Measurements from ENCODE around the gene TRIM56. TPM values are rescaled to one million over a fixed set of nuclear protein-coding genes. Genes with fewer than 3 reads are reported as not detected.

The TRIM56 gene
- total and polyA plus RNA-seq, 2 of the 13 experiments (the other 11 are each of a cell fraction or from before 2014, with no cell fraction given), result 3.2 to 7.1 TPM

DNA sequence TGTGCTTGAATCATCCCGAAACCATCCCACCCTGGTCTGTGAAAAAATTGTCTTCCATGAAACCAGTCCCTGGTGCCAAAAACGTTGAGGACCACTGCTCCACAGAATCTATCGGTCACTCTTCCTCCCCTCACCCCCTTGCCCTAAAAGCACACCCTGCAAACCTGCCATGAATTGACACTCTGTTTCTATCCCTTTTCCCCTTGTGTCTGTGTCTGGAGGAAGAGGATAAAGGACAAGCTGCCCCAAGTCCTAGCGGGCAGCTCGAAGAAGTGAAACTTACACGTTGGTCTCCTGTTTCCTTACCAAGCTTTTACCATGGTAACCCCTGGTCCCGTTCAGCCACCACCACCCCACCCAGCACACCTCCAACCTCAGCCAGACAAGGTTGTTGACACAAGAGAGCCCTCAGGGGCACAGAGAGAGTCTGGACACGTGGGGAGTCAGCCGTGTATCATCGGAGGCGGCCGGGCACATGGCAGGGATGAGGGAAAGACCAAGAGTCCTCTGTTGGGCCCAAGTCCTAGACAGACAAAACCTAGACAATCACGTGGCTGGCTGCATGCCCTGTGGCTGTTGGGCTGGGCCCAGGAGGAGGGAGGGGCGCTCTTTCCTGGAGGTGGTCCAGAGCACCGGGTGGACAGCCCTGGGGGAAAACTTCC lies 40.8 kb downstream of the TRIM56 start (continued):
- TF ChIP-seq RERE (CRISPR knock-in tag; IDR thresholded peaks at IDR 0.05; ENCODE audit: low read depth) (no peak), ZNF766 (CRISPR knock-in tag; IDR thresholded peaks at IDR 0.05; ENCODE audit: borderline replicate concordance) (no peak), MAF1 (CRISPR knock-in tag; IDR thresholded peaks at IDR 0.05; ENCODE audit: borderline replicate concordance) (no peak), PRMT3 (CRISPR knock-in tag; IDR thresholded peaks at IDR 0.05; ENCODE audit: borderline replicate concordance, low read depth) (no peak), SP4 (CRISPR knock-in tag; IDR thresholded peaks at IDR 0.05) (peak; percentile 65; the same call in 1 of the 2 replicates), HNRNPL (IDR thresholded peaks at IDR 0.05; ENCODE audit: low read depth, low read length) (no peak), YEATS2 (CRISPR knock-in tag; IDR thresholded peaks at IDR 0.05; ENCODE audit: borderline replicate concordance) (peak; percentile 14; the same call in 1 of the 2 replicates), ZNF382 (CRISPR knock-in tag; IDR thresholded peaks at IDR 0.05; ENCODE audit: borderline replicate concordance) (no peak), ZNF7 (CRISPR knock-in tag; IDR thresholded peaks at IDR 0.05) (no peak), KAT7 (CRISPR knock-in tag; IDR thresholded peaks at IDR 0.05; ENCODE audit: borderline replicate concordance) (no peak), ZNF644 (CRISPR knock-in tag; IDR thresholded peaks at IDR 0.05; ENCODE audit: low read depth) (peak; percentile 70; the same call in 1 of the 2 replicates), ZNF552 (CRISPR knock-in tag; IDR thresholded peaks at IDR 0.05; ENCODE audit: borderline replicate concordance) (peak; percentile 36; the same call in 1 of the 2 replicates), NPAS2 (CRISPR knock-in tag; IDR thresholded peaks at IDR 0.05; ENCODE audit: borderline replicate concordance) (peak; percentile 84; the same call in 1 of the 2 replicates), SKI (IDR thresholded peaks at IDR 0.05; ENCODE audit: partially characterized antibody) (peak; percentile 99), JDP2 (CRISPR knock-in tag; IDR thresholded peaks at IDR 0.05; ENCODE audit: borderline replicate concordance) (no peak), ZFP36L1 (CRISPR knock-in tag; IDR thresholded peaks at IDR 0.05) (peak; percentile 52; the same call in 1 of the 2 replicates), BCL6 (CRISPR knock-in tag; IDR thresholded peaks at IDR 0.05) (peak; percentile 89), DR1 (CRISPR knock-in tag; IDR thresholded peaks at IDR 0.05) (no peak), ZNF556 (CRISPR knock-in tag; IDR thresholded peaks at IDR 0.05; ENCODE audit: borderline replicate concordance) (peak; percentile 16; the same call in 1 of the 2 replicates), HOXA3 (CRISPR knock-in tag; IDR thresholded peaks at IDR 0.05) (no peak), ARID5B (CRISPR knock-in tag; IDR thresholded peaks at IDR 0.05) (peak; percentile 46; the same call in 1 of the 2 replicates), SMYD3 (CRISPR knock-in tag; IDR thresholded peaks at IDR 0.05) (peak; percentile 16; the same call in 1 of the 2 replicates)
